ENCODE data around the gene UCHL1.
A peak's percentile ranks its signal among the peaks of the same experiment; 100 is the strongest.
"Not testable (repeated sequence)": the region's sequence is repeated elsewhere in the genome, so short reads cannot be mapped to it uniquely, and the experiment has no call there.

The UCHL1 gene

GRCh38 chr4:41241919-41242318, 14.8 kb upstream of the UCHL1 start:
- no peak for DNase-seq

- DNase-seq: no peak
These were observed 10.7 kb upstream of the UCHL1 start for GRCh38 chr4:41245983-41246382.

GRCh38 chr4:41256131-41256739, 493 bp upstream of the UCHL1 start:
- no peak for DNase-seq

GRCh38 chr4:41257257-41257901, 651 bp downstream of the UCHL1 start:
- peak; percentile 49 to 52 for DNase-seq

- DNase-seq: no peak
These were observed 1.2 kb downstream of the UCHL1 start for GRCh38 chr4:41257906-41258305.

- DNase-seq: no peak
These were observed 2.1 kb downstream of the UCHL1 start for GRCh38 chr4:41258783-41259182.

GRCh38 chr4:41260116-41260733, 3.5 kb downstream of the UCHL1 start:
- DNase-seq: no peak

- DNase-seq: no peak
These were observed 5.5 kb downstream of the UCHL1 start for GRCh38 chr4:41262198-41262597.

- DNase-seq: no peak
These were observed 7.5 kb downstream of the UCHL1 start for GRCh38 chr4:41264212-41264611.

GRCh38 chr4:41267997-41268396, 11.3 kb downstream of the UCHL1 start:
- no peak for DNase-seq

- no peak for DNase-seq
These were observed 12.2 kb downstream of the UCHL1 start for GRCh38 chr4:41268721-41269517.

GRCh38 chr4:41269682-41270081, 13.0 kb downstream of the UCHL1 start:
- no peak for DNase-seq

GRCh38 chr4:41275931-41276330, 19.2 kb downstream of the UCHL1 start:
- not testable (repeated sequence) for DNase-seq

GRCh38 chr4:41280010-41280409, 23.3 kb downstream of the UCHL1 start:
- DNase-seq: no peak

GRCh38 chr4:41281038-41281634, 24.4 kb downstream of the UCHL1 start:
- DNase-seq: no peak

- DNase-seq: no peak
These were observed 25.6 kb downstream of the UCHL1 start for GRCh38 chr4:41282366-41282765.

- no peak for DNase-seq
These were observed 28.6 kb downstream of the UCHL1 start for GRCh38 chr4:41285202-41285863.

- no peak for DNase-seq
These were observed 29.1 kb downstream of the UCHL1 start for GRCh38 chr4:41285864-41286235.

- no peak for DNase-seq
These were observed 30.3 kb downstream of the UCHL1 start for GRCh38 chr4:41287005-41287404.

GRCh38 chr4:41287852-41288251, 31.1 kb downstream of the UCHL1 start:
- DNase-seq: no peak

GRCh38 chr4:41288254-41288653, 31.5 kb downstream of the UCHL1 start:
- no peak for DNase-seq

GRCh38 chr4:41290479-41290878, 33.8 kb downstream of the UCHL1 start:
- no peak for DNase-seq

All from stimulated activated CD4-positive, alpha-beta T cell treated with anti-CD3 and anti-CD28 coated beads, Interleukin-4, amount 100 ng/mL, for 4 hours (primary cell).